Limb (tissue), 2 donors: ENCODE measurements around the gene TRMT1L.

ENCODE experiments used
- DNase-seq, 2 donors: peaks; one replicate each; pipeline ENCODE4 v3.0.0-alpha.2; 2016; ENCODE audit errors: extremely low spot score in 2 of 2

Gene TRMT1L

DNA sequence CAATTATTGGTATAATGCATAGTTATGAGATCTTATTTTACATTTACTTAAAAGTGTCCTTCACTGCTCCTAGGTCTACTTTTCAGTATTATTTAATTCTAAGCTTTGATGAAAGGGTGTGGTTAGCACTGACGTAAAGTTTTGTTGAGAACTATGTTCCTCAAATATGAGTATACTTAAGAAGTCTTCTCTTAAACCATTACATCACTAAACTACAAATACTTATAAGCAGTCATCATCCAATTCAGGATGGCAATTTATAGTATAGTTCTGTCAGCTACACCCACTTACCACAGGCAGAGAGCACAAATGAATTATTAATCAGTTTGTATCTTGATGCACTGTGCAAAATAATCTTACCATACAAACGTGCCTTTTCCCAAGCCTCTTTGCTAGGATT is 27.0 kb downstream of the TRMT1L start:
- DNase-seq: no peak

DNA sequence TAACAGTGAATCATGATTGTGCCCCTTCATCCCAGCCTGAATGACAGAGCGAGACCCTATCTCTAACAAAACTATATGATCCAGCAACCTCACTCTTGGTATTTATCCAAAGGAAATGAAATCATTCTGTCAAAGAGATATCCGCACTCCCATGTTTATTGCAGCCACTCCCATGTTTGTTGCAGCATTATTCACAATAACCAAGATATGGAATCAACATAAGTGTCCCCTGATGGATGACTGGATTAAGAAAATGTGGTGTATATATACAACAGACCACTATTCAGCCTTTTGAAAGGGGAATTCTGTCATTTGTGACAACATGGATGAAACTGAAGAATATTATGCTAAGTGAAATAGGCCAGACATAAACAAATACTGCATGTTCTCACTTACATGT is 44.4 kb downstream of the TRMT1L start:
- no peak for DNase-seq

DNA sequence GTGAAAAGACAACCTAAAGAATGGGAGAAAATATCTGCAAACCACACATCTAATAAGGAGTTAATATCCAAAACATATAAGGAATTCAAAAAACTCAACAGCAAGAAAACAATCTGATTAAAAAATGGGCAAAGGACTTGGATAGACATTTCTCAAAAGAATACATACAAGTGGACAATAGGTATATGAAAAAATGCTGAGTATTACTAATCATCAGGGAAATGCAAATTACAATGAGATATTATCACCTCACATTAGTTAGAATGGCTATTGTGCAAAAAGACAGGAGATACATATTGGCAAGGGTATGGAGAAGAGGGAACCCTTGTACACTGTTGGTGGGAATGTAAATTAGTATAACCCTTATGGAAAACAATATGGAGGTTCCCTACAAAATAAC is 44.9 kb downstream of the TRMT1L start:
- no peak for DNase-seq

DNA sequence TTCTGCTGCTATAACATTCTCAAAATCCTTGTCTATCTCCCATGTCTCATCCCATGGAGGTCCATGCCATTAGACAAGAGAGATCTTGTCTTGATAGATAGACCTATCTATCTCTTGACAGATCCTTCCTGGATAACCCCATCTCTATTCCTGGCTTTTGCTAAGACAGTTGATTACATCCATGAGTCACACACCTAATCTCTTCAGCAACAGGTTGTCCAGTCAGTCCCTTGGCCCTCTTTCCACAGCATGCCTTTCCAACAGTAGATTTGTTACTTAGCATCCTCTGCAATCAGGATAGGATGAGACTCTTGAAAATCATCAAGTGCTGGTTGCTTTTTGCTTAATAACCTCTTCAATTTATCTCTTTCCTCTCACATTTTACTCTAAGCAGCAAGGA is 46.6 kb downstream of the TRMT1L start:
- no peak for DNase-seq

DNA sequence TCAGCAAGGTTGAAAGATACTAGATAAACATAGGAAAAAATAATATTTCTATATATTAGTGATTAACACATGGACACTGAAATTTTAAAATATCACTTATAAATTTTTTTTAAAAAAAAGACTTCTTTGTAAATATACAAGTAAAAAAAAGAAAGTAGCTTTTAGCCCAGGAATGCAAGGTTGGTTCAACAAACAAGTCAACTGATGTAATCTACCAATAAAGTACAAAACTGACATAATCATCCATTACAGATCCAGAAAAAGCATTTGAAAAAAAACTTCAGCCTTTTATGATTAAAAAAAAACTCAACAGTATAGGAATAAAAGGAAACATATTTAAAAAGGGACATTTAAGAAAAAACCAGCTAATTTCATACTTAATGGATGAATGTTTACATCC is 48.4 kb downstream of the TRMT1L start:
- DNase-seq: no peak

DNA sequence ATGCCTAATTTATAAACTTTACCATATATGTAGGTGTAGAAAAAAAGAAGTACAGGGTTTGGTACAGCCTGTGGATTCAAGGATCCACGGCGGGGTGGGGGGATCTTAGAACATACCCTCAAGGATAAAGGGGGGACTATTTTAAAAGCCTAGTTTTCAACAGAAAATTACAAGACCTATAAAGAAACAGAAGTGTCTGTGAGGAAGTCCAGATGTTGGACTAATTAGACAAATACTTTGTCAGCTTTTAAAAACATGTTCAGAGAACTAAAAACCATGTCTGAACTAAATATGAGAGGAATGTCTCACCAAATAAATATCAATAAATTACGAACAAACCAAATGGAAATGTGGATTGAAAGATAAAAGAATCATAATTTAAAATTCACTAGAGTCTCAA is 51.6 kb downstream of the TRMT1L start:
- no peak for DNase-seq

DNA sequence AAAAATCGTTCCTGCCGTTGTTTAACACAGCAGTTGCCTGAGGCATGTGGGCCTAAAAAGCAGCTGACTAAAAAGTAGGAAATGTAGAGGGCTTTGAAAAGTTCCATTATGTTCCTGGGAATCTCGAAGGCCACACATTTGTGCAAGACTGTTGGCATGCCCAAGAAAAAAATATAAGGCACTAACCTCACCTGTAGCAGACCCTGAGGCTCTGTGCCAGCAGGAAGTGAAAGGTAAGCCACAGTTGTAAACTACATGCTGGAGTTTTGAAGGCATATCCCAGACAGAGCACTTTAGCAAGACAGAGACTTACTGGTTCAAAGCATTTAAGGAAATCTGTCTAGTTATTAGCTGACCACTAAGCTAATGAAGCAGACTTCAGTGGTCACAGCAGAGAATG is 52.7 kb downstream of the TRMT1L start:
- DNase-seq: no peak

DNA sequence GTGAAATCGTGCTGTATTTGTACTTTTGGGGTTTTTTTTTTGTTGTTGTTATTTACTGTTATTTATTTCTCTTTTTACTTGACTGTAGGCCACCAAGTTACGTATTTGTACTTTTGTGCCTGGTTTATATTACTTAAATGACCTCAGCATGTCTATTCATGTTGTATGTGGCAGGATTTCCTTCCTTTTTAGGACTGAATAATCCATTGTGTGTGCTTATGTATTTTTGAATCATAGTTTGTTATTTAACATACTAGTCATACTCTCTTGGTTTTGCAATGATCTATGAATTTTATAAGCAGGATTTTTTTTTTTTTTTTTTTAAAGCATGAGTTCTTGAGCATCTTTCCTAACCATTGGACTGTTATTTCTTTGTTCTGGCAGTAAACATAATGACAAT is 60.2 kb downstream of the TRMT1L start:
- DNase-seq: no peak

DNA sequence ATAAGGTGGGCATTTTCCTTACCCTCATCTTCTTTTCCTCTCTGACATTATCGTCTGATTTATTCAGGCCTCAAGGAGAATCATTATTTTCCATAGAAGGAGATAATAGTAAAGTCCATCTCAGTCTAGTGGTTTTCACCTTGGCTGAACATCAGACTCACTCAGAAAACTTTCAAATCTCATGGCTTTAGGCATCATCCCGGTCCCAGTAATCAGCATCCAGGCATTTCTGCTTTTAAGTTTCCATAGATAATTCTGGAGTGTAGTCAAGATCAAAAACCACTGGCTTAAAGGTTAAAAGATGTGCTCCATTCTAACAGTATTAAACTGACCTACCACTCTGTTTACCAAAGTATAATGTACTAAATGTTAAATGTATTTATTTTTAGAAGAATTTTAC is 62.0 kb downstream of the TRMT1L start:
- DNase-seq: no peak

DNA sequence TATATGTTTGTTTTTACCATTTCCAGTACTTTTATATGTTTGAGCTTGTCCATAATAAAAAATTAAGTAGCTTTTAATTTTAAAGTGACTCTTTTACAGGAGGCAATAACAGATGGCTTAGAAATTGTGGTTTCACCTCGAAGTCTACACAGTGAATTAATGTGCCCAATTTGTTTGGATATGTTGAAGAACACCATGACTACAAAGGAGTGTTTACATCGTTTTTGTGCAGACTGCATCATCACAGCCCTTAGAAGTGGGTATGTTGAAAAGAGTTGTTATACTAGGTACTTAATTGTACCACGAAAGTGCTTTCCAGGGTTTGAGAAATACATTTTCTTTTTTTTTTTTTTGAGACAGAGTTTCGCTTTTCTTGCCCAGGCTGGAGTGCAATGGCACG is 65.3 kb downstream of the TRMT1L start:
- DNase-seq: no peak

DNA sequence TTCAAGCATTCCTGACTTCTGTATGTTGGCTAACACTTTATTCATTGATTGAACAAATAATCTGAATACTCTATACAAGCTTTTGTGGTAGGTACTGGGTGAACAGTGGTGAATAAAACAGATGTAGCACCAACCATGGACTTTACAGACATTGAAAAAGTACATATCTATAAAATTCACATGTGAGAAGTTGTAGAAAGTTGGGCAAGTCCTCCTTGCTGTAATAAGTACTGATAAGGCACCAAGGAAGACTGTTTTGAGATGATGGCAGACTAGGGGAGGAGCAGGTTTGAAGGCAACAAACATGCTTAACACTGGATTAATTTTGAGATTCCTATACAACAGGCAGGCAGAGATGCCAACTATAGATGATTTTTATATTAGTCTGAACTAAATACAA is 69.0 kb downstream of the TRMT1L start:
- DNase-seq: no peak

DNA sequence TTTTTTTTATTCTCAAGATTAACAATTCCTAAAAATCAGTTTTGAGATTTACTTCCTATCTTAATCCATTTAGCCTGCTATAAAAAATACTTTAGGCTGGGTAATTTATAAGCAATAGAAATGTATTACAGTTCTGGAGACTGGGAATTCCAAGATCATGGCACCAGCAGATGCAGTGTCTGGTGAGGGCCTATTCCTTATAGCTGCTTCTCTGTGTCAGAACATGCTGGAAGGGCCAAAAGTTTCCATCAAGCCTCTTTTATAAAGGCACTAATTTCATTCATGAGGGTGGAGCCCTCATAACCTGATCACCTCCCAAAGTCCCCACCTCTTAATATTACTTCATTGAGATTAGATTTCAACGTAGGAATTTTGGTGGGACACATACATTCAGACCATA is 69.7 kb downstream of the TRMT1L start:
- no peak for DNase-seq

DNA sequence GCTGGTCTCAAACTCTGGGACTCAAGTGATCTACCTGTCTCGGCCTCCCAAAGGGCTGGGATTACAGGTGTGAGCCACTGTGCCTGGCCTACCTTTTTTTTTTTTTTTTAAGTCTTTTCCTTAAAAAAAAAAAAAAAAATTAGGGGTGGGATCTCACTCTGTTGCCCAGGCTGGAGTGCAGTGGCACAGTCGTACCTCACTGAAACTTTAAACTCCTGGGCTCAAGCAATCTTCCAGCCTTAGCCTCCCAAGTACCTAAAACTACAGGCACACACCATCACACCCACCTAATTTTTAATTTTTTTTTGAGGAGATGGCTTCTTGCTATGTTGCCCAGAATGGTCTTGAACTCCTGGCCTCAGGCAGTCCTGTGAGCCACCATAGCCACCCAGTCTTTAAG is 72.9 kb downstream of the TRMT1L start:
- DNase-seq: no peak

DNA sequence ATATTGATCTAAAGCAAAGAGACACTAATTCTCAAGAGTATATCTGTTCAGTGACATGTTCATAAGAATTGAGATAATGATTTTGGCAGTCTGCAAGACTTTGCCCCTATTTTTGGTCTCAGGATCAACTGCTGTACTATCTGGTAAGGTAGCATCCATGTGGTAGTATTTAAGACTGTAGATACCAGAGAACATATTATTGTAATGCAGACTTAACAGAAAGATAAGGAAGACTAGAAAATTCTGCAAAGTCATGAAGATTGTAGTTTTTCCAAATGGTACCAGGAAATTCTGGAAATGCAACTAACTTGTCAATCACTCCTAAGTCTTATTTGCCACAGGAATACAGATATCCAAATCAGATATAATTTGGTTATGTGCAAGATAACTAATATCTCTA is 76.3 kb downstream of the TRMT1L start:
- no peak for DNase-seq

DNA sequence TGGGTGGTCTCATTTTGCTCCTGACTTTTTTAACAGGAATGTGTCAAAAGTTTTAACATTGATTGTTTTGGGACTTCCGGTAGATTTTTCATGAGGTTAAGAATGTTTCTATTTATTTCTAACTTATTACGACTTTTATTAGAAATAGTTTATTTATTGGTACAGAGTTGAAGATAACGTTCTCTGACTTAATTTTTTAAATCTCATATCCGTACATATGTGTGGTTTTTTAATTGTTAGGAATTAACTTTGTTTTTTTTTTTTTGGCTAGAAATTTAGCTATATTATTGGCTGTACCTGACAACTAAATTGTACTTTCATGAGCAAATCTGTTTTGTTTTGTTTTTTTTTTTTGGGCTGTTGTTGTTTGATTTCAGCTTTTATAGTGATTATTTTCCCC is 79.4 kb downstream of the TRMT1L start:
- DNase-seq: no peak

DNA sequence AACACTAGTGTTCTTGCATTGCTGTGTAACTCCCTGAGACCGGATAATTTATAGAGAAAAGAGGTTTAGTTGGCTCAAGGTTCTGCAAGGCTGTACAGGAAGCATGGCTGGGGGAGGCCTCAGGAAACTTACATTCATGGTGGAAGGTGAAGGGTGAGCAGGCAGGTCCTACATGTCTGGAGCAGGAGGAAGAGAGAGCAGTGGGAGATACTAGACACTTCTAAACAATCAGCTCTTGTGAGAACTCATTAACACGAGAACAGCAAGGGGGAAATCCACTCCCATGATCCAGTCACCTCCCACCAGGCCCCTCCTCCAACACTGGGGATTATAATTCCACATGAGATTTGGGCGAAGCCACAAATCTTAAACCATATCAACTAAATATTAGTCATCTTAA is 81.3 kb downstream of the TRMT1L start:
- DNase-seq: no peak

DNA sequence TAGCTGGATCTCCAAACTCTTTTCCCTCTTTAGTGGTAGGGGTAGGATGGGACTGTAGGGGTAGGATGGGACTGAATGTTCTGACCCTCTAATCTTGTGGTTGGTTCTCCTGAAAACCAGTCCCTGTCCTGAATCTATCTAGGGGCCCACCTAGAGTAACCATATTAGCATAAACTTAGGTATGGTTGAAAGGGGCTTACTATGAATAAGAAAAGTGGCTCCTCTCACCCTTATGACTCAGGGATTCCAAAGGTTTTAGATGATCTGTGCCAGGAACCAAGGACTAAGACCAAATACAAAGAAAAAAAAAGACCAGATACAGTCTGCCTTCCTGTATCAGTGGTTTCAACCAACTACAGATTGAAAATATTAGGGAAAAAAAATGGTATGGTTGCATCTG is 82.4 kb downstream of the TRMT1L start:
- DNase-seq: no peak

DNA sequence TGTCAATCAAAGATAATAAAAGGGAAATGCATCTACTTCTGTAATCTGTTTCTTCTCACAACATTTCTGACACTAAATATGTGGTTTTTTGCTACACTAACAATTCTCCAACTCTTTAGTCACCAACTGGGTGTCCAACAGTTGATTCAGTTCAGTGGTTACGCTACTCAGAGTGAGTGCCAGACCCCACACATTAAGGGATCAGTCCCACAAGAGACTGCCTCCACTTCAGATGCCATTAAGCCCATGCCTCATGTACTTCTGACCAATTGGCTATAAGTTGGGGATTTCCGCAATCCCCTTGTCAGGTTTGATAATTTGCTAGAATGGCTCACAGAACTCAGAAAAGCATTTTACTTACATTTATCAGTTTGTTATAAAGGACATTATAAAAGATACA is 83.0 kb downstream of the TRMT1L start:
- no peak for DNase-seq

DNA sequence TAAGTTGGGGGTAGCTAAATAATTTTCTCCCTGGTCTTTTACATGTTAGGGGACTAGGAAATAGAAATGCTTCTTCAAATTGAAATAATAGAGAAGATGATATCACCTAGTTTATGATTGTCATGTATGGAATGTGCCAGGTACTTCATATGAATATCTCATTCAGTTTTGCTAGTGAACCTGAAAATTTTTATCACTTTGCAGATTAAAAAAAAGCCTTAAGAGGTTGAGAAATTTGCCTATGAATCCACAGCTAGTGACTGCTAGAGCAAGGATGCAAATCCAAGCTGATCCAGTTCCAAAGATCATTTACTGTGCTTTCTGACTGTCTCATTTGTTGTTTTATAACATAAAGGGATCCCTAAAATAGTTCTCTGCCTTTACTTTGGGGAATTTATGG is 86.7 kb downstream of the TRMT1L start:
- DNase-seq: no peak

DNA sequence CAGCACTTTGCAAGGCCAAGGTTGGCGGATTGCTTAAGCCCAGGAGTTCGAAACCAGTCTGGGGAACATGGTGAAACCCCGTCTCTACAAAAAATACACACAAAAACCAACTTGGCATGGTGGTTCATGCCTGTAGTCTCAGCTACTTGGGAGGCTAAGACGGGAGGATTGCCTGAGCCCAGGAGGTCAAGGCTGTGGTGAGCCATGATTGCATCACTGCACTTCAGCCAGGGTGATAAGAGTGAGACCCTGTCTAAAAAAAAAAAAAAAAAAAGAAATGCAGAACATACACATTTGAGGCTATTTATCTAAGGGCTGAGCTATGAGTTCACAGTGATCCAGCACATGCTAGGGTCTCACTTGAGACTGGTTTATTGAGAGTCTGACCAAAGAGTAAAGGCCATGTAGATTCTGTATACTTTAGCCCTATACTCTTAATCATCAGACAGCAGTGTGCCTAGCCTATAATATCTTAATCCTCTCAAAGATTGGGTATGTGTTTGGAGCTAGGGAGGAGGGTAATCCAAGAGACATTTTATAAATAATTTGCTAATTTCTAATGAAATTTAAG is 87.5 kb downstream of the TRMT1L start:
- no peak for DNase-seq

DNA sequence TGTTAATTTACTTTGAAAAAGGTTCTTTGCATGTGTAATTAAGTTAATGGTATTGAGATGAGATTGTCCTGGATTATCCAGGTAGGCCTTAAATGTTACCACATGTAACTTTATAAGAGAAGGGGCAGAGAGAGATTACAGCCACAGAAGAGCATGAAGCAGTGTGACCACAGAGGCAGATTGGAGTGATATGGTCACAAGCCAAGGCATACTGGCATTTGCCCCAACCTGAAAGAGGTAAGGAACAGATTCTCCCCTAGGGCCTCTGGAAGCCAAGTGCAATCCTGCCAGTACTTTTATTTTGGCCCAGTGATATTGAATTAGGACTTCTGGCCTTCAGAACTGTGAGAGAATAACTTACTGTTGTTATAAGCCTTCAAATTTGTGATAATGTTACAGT is 88.4 kb downstream of the TRMT1L start:
- no peak for DNase-seq
